GM12892 (cell line): Measurements from ENCODE around the gene SCGB1D2.

ENCODE experiments used
- POLR2A ChIP-seq: IDR thresholded peaks from 2 replicates; pipeline ENCODE4 v1.6.1; 2011; ENCODE audit warnings: low read depth, low read length, control low read depth
- POLR2AphosphoS5 ChIP-seq: IDR thresholded peaks from 2 replicates; pipeline ENCODE4 v1.6.1; 2011; ENCODE audit warnings: low read depth, low read length, control low read depth
- TAF1 ChIP-seq: IDR thresholded peaks from 2 replicates; pipeline ENCODE4 v1.6.1; 2011; ENCODE audit warnings: low read depth, mild to moderate bottlenecking, control low read depth, low read length, borderline replicate concordance

DNA sequence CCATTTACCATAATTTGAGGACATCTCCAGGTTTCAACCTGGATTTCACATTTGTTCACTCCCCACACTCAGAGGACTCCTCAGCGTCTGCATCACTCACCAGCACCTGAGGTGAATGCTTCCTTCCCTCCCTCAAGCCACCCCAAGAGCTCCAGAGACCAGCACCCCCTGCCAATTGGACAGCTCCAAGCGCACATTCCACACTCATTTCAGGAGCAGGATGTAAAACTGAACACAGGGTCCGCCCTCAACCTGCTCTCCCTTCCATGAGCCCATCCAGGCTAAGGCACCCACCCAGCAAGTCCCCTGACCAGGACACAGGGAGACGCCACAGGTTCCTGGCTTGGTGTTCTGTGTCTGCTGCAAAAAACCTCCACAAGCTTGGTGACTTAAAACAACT lies 48.1 kb upstream of the SCGB1D2 start:
- TF ChIP-seq POLR2AphosphoS5 (no peak), POLR2A (no peak), TAF1 (no peak)
